Activated CD8-positive, alpha-beta T cell treated with anti-CD3 and anti-CD28 coated beads for 36 hours (primary cell): ENCODE measurements around the gene LRRC72. TPM values are rescaled to one million over a fixed set of nuclear protein-coding genes. Genes with fewer than 3 reads are reported as not detected.
"Not testable (repeated sequence)": the region's sequence is repeated elsewhere in the genome, so short reads cannot be mapped to it uniquely, and the experiment has no call there.

ENCODE experiments used
- ATAC-seq: fragments of 200-7000 bp; cut with Tn5 transposase; one replicate; pipeline ENCODE4 v1.10.0; 2021; ENCODE audit warnings: mild to moderate bottlenecking, moderate library complexity
- CTCF ChIA-PET: fragments of 350-600 bp; sonication (Branson Sonifier 250); formaldehyde crosslinking; loops from one replicate; lab custom pipeline; 2021; ENCODE audit warnings: antibody characterized with exemption; lab: Charles Lee
- POLR2A ChIA-PET: fragments of 350-600 bp; sonication (Branson Sonifier 250); formaldehyde crosslinking; loops from one replicate; lab custom pipeline; 2021; ENCODE audit warnings: antibody characterized with exemption; lab: Charles Lee
- DNase-seq: peaks from one replicate; pipeline ENCODE4 v3.0.0-alpha.2; 2020
- H3K27ac Mint-ChIP-seq: one replicate; pipeline ENCODE4 v1.8.0; 2021; ENCODE audit warnings: mild to moderate bottlenecking, mixed read lengths
- H3K27me3 Mint-ChIP-seq: one replicate; pipeline ENCODE4 v1.8.0; 2021; ENCODE audit warnings: mixed read lengths
- H3K36me3 Mint-ChIP-seq: one replicate; pipeline ENCODE4 v1.8.0; 2021; ENCODE audit warnings: low read depth, mixed read lengths
- H3K4me1 Mint-ChIP-seq: one replicate; pipeline ENCODE4 v1.8.0; 2021; ENCODE audit warnings: low read depth, mixed read lengths
- H3K4me3 Mint-ChIP-seq: one replicate; pipeline ENCODE4 v1.8.0; 2021; ENCODE audit warnings: mild to moderate bottlenecking, moderate library complexity, mixed read lengths
- H3K9me3 Mint-ChIP-seq: one replicate; pipeline ENCODE4 v1.8.0; 2021; ENCODE audit warnings: mixed read lengths
- intact Hi-C: fragments of 100-400 bp; cut with micrococcal nuclease; formaldehyde crosslinking; loops from one replicate; pipeline ENCODE4 v1.10.0; 2022
- total RNA-seq, 2 experiments: library from RNA; stranded (reverse); gene quantifications; one replicate each; pipeline ENCODE4 v1.2.3, GENCODE V29; 2021
- TF ChIP-seq, protein P1 (sequence below): fragments of 200-600 bp; IDR thresholded peaks from one replicate; pipeline ENCODE4 v1.8.0; 2022; ENCODE audit warnings: antibody characterized with exemption, mild to moderate bottlenecking

Gene LRRC72
- total RNA-seq, 2 experiments from 2014 or later, result not detected

DNA sequence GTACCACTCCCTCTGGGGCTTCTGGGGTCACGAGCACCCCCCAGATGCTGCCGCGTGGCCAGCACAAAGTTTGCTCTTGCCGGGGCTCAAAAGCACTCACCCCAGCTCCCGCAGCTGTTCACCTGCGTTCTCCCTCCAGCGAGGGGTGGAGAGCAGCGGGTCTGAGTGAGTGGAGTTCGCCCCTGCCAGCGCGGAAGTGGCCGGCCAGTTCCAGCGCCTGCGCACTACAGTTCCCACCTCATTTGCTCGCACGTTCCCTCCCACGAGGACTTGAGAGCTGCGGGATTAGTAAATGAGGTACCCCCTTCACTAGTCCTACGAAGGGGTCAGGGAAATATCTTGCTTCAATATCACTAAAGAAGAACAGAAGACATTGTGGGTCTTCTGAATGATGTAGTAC, 24.3 kb upstream of the LRRC72 start:
- DNase-seq (no peak), ATAC-seq (no peak)
- ChIA-PET CTCF (no interaction called here), POLR2A (no interaction called here)
- Mint-ChIP-seq H3K36me3 (no peaks in the 10 kb centered on the region), H3K27me3 (peaks cover 4% of the 10 kb centered on the region), H3K4me3 (no peak overlapping the region), H3K27ac (no peak overlapping the region), H3K4me1 (no peaks in the 10 kb centered on the region), H3K9me3 (no peaks in the 10 kb centered on the region)
- TF ChIP-seq, protein P1, sequence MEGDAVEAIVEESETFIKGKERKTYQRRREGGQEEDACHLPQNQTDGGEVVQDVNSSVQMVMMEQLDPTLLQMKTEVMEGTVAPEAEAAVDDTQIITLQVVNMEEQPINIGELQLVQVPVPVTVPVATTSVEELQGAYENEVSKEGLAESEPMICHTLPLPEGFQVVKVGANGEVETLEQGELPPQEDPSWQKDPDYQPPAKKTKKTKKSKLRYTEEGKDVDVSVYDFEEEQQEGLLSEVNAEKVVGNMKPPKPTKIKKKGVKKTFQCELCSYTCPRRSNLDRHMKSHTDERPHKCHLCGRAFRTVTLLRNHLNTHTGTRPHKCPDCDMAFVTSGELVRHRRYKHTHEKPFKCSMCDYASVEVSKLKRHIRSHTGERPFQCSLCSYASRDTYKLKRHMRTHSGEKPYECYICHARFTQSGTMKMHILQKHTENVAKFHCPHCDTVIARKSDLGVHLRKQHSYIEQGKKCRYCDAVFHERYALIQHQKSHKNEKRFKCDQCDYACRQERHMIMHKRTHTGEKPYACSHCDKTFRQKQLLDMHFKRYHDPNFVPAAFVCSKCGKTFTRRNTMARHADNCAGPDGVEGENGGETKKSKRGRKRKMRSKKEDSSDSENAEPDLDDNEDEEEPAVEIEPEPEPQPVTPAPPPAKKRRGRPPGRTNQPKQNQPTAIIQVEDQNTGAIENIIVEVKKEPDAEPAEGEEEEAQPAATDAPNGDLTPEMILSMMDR, result no peak
- intact Hi-C loops, result no loop called here

- no peaks in the 10 kb centered on the region for H3K36me3 Mint-ChIP-seq
- H3K4me1 Mint-ChIP-seq, result no peaks in the 10 kb centered on the region
- DNase-seq, result no peak
- intact Hi-C loops, result no loop called here
- CTCF ChIA-PET, result interaction anchor here (0.9 to 2.7 kb wide), 2 partner anchors 10 to 61 kb away, joined by 3 to 8 read pairs; no protein-coding TSS in a partner anchor
- no peaks in the 10 kb centered on the region for H3K9me3 Mint-ChIP-seq
- POLR2A ChIA-PET, result no interaction called here
- TF ChIP-seq, protein P1, result no peak
- H3K4me3 Mint-ChIP-seq, result no peak overlapping the region
- no peak overlapping the region for H3K27ac Mint-ChIP-seq
- ATAC-seq, result no peak
- peaks cover 4% of the 10 kb centered on the region for H3K27me3 Mint-ChIP-seq
Measured at GRCh38 chr7:16504019-16504418, 22.6 kb upstream of the LRRC72 start.

DNA sequence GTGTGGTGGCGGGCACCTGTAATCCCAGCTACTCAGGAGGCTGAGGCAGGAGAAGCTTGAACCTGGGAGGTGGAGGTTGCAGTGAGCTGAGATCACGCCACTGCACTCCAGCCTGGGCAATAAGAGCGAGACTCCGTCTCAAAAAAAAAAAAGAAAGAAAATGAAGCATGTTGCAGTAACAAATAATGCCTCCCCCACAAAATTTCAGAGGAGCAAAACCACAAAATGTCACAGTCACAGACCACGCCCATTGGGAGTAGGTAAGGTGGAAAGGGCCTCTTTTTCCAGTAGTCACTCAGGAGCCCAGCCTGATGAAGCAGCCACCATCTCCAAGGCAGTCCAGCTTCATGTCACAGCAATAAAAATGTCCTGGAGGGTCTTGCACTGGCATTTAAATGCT, 20.2 kb upstream of the LRRC72 start:
- H3K4me1 Mint-ChIP-seq, H3K27me3 Mint-ChIP-seq, H3K4me3 Mint-ChIP-seq, DNase-seq, POLR2A ChIA-PET, H3K9me3 Mint-ChIP-seq, ATAC-seq, H3K27ac Mint-ChIP-seq, H3K36me3 Mint-ChIP-seq, intact Hi-C loops: not testable (repeated sequence)
- CTCF ChIA-PET, result interaction anchor here (2.1 kb wide), 1 partner anchor 58 kb away, joined by 6 read pairs; no protein-coding TSS in a partner anchor

DNA sequence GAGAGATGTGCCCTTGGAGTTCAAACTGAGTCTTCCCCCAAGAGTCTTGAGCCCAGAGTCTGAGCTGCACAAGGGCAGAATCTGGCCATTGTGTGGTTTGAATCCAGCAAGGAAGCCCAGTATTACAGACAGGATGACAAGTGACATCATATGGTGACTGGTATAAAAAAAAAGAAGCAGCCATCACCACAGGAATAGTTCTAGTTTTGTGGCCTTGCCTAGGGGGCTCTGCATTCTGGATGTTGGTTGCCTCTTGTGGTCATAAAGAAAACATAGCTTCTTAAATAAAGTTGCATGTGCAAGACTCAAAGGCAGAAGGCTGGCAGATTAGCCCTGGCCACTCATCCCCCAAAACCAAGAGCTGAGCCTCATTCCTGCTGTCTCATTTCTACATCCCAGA, 16.8 kb upstream of the LRRC72 start:
- DNase-seq, result no peak
- Mint-ChIP-seq H3K4me3 (no peak overlapping the region), H3K27me3 (peaks cover 2% of the 10 kb centered on the region), H3K9me3 (no peaks in the 10 kb centered on the region), H3K36me3 (no peaks in the 10 kb centered on the region), H3K4me1 (no peaks in the 10 kb centered on the region), H3K27ac (no peak overlapping the region)
- intact Hi-C loops, result no loop called here
- no peak for ATAC-seq
- TF ChIP-seq, protein P1, result no peak
- ChIA-PET CTCF (no interaction called here), POLR2A (no interaction called here)

DNA sequence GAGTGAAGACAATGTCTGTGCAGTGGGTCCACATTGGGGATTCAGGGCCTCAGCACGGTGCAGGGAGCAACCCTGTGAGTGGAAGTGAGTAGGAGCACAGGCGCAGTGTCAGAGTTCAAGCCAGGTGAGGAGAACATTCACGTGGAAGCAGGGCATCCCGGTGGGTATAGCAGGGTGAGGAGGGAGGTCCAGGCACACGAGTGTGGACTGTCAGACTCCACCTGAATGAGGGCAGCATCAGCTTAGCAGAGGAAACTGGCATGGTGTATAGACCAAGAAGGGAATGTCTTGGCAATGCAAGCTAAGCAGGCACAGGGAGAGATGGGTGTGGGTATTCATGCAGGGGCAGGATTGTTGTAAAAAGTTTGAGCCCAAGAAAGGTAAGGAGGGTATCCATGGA, 15.3 kb upstream of the LRRC72 start:
- Mint-ChIP-seq H3K27ac (no peak overlapping the region), H3K9me3 (no peaks in the 10 kb centered on the region), H3K4me3 (no peak overlapping the region), H3K36me3 (no peaks in the 10 kb centered on the region), H3K27me3 (no peaks in the 10 kb centered on the region), H3K4me1 (no peaks in the 10 kb centered on the region)
- CTCF ChIA-PET, result interaction anchor here (1.1 kb wide), 1 partner anchor 80 kb away, joined by 3 read pairs; no protein-coding TSS in a partner anchor
- DNase-seq (no peak), ATAC-seq (no peak)
- TF ChIP-seq, protein P1, result no peak
- intact Hi-C loops, result no loop called here
- POLR2A ChIA-PET, result no interaction called here

- ATAC-seq, result no peak
- CTCF ChIA-PET, result no interaction called here
- no peak overlapping the region for H3K4me3 Mint-ChIP-seq
Measured at GRCh38 chr7:16512097-16512496, 14.5 kb upstream of the LRRC72 start.

More at GRCh38 chr7:16512097-16512496, 14.5 kb upstream of the LRRC72 start:
- no peaks in the 10 kb centered on the region for H3K27me3 Mint-ChIP-seq
- intact Hi-C loops, result no loop called here
- no peaks in the 10 kb centered on the region for H3K36me3 Mint-ChIP-seq
- POLR2A ChIA-PET, result no interaction called here
- no peaks in the 10 kb centered on the region for H3K9me3 Mint-ChIP-seq
- no peaks in the 10 kb centered on the region for H3K4me1 Mint-ChIP-seq
- no peak overlapping the region for H3K27ac Mint-ChIP-seq
- TF ChIP-seq, protein P1, result no peak
- no peak for DNase-seq
